HepG2 (cell line): ENCODE data around the gene ERCC2. TPM values are rescaled to one million over a fixed set of nuclear protein-coding genes. Genes with fewer than 3 reads are reported as not detected.
A peak's percentile ranks its signal among the peaks of the same experiment; 100 is the strongest.

Experiments used
- ATF4 ChIP-seq, 2 experiments: fragments of 450-650 bp in 1 of 2; sonication (generic) in 1 of 2; formaldehyde crosslinking; IDR thresholded peaks; 2 replicates each; pipeline versions ENCODE4 v1.5.0 to v1.8.0; 2020 to 2022; ENCODE audit warnings: mild to moderate bottlenecking in 1 of 2, missing genetic modification reagents in 1 of 2
- CCDC6 ChIP-seq: sonication (generic); formaldehyde crosslinking; IDR thresholded peaks from 2 replicates; pipeline ENCODE4 v1.8.1; 2022; ENCODE audit warnings: mild to moderate bottlenecking, missing genetic modification reagents, moderate library complexity
- RXRA ChIP-seq: sonication (generic); formaldehyde crosslinking; IDR thresholded peaks from 2 replicates; pipeline ENCODE4 v1.5.1; 2020; ENCODE audit warnings: missing genetic modification reagents
- SATB2 ChIP-seq: sonication (generic); formaldehyde crosslinking; IDR thresholded peaks from 2 replicates; pipeline ENCODE4 v1.5.0; 2020; ENCODE audit warnings: missing genetic modification reagents
- SNAI1 ChIP-seq: sonication (generic); formaldehyde crosslinking; IDR thresholded peaks from 2 replicates; pipeline ENCODE4 v1.5.0; 2020; ENCODE audit warnings: mild to moderate bottlenecking, missing genetic modification reagents, borderline replicate concordance
- SNAPC5 ChIP-seq: sonication (generic); formaldehyde crosslinking; IDR thresholded peaks from 2 replicates; pipeline ENCODE4 v1.8.1; 2023; ENCODE audit warnings: mild to moderate bottlenecking, missing genetic modification reagents, borderline replicate concordance
- SP1 ChIP-seq, 2 experiments: fragments of 450-650 bp in 1 of 2; sonication (generic) in 1 of 2; formaldehyde crosslinking in 1 of 2; IDR thresholded peaks; 2 replicates each; pipeline versions ENCODE4 v1.4.0 to v1.6.1; 2016 to 2020; ENCODE audit warnings: missing genetic modification reagents in 1 of 2
- SP4 ChIP-seq: sonication (generic); formaldehyde crosslinking; IDR thresholded peaks from 2 replicates; pipeline ENCODE4 v1.8.1; 2023; ENCODE audit warnings: mild to moderate bottlenecking, missing genetic modification reagents
- THRA ChIP-seq: sonication (generic); formaldehyde crosslinking; IDR thresholded peaks from 2 replicates; pipeline ENCODE4 v1.4.0; 2020; ENCODE audit warnings: missing genetic modification reagents, borderline replicate concordance
- TRIM24 ChIP-seq: sonication (generic); formaldehyde crosslinking; IDR thresholded peaks from 2 replicates; pipeline ENCODE4 v1.8.0; 2022; ENCODE audit warnings: mild to moderate bottlenecking, missing genetic modification reagents
- ZEB1 ChIP-seq: IDR thresholded peaks from 2 replicates; pipeline ENCODE4 v1.6.1; 2012; ENCODE audit warnings: mild to moderate bottlenecking, low read depth, inconsistent platforms; ENCODE audit not compliant: insufficient replicate concordance
- ZHX2 ChIP-seq, 2 experiments: sonication (generic) in 1 of 2; formaldehyde crosslinking in 1 of 2; IDR thresholded peaks; 2 replicates each; pipeline versions ENCODE4 v1.6.1 to v1.9.0; 2014 to 2022; ENCODE audit warnings: antibody characterized with exemption in 1 of 2, borderline replicate concordance in 1 of 2, inconsistent platforms in 1 of 2, low read depth in 1 of 2, missing genetic modification reagents in 1 of 2
- ZNF343 ChIP-seq: sonication (generic); formaldehyde crosslinking; IDR thresholded peaks from 2 replicates; pipeline ENCODE4 v1.4.0; 2020; ENCODE audit warnings: mild to moderate bottlenecking, missing genetic modification reagents
- ZNF687 ChIP-seq: sonication (generic); formaldehyde crosslinking; IDR thresholded peaks from 2 replicates; pipeline ENCODE4 v1.5.1; 2020; ENCODE audit warnings: mild to moderate bottlenecking, missing genetic modification reagents, moderate library complexity
- ZNF816 ChIP-seq: sonication (generic); formaldehyde crosslinking; IDR thresholded peaks from 2 replicates; pipeline ENCODE4 v1.8.0; 2022; ENCODE audit warnings: missing genetic modification reagents, mild to moderate bottlenecking, borderline replicate concordance
- polyA plus RNA-seq, 8 experiments: library from polyadenylated mRNA; depleted of rRNA in 3 of 8; stranded (reverse) in 7 of 8; unstranded in 1 of 8; fragments of >200 nt; fragmentation: Illumina TruSeq in 4 of 8; extraction: Trizol in 4 of 8; gene quantifications; 2 replicates each; pipeline versions ENCODE4 v1.2.1 to v1.2.3, GENCODE V29; 2011 to 2016; ENCODE audit warnings: low read depth in 4 of 8, missing spikeins in 1 of 8, mixed read lengths in 1 of 8; ENCODE audit not compliant: insufficient read depth in 1 of 8
- total RNA-seq, 5 experiments: library from RNA; depleted of rRNA; stranded (reverse); fragments of >200 nt; fragmentation: Illumina TruSeq; extraction: Trizol; gene quantifications; 2 replicates each; pipeline ENCODE4 v1.2.3, GENCODE V29; 2016; ENCODE audit warnings: low read depth in 1 of 5

Gene ERCC2
- total and polyA plus RNA-seq, 2 of the 13 experiments (the other 11 are each of a cell fraction or from before 2014, with no cell fraction given): 25.4 to 49.2 TPM

GRCh38 chr19:45340232-45340898 lies 30.0 kb downstream of the ERCC2 start, which contains the start of gene KLC3 (continued):
- TF ChIP-seq ZHX2 (IDR thresholded peaks at IDR 0.05; ENCODE audit: low read depth) (no peak), ZHX2 (CRISPR knock-in tag; IDR thresholded peaks at IDR 0.05; ENCODE audit: borderline replicate concordance) (no peak), SP4 (CRISPR knock-in tag) (peak; percentile 61; the same call in 1 of the 2 replicates), ATF4 (CRISPR knock-in tag; IDR thresholded peaks at IDR 0.05) (no peak), SATB2 (no peak), SNAPC5 (CRISPR knock-in tag) (no peak), ZNF343 (no peak), TRIM24 (CRISPR knock-in tag) (no peak), RXRA (no peak), ZEB1 (peak; percentile 29), THRA (CRISPR knock-in tag) (no peak), SNAI1 (CRISPR knock-in tag) (no peak), SP1 (IDR thresholded peaks at IDR 0.05) (no peak), SP1 (CRISPR knock-in tag; IDR thresholded peaks at IDR 0.05) (peak; percentile 66), ZNF816 (CRISPR knock-in tag) (no peak), ZNF687 (CRISPR knock-in tag) (peak; percentile 30; the same call in 1 of the 2 replicates), CCDC6 (CRISPR knock-in tag) (no peak)
